K562 (cell line): ENCODE results near the gene MAP3K20. TPM values are rescaled to one million over a fixed set of nuclear protein-coding genes. Genes with fewer than 3 reads are reported as not detected.
A peak's percentile ranks its signal among the peaks of the same experiment; 100 is the strongest.
"Not testable (repeated sequence)": the region's sequence is repeated elsewhere in the genome, so short reads cannot be mapped to it uniquely, and the experiment has no call there.

Source experiments
- ATAC-seq: fragments of 200-7000 bp; cut with Tn5 transposase; 3 replicates; pipeline ENCODE4 v1.9.1; 2020; ENCODE audit warnings: moderate library complexity
- BruUV-seq: library from RNA; stranded (reverse); fragments of 400-500 nt; replicated peaks from 2 replicates; lab custom pipeline; 2021; lab: Mats Ljungman, UMichigan
- CTCF ChIA-PET: fragments of 300-600 bp; formaldehyde crosslinking; extraction: SDS; loops from one replicate; lab custom pipeline; 2021; ENCODE audit warnings: low intra/inter-chr PET ratio; lab: Yijun Ruan, JAX
- POLR2A ChIA-PET: fragments of 300-600, 350-650 bp; sonication (Branson Sonifier 250); formaldehyde crosslinking; extraction: SDS; loops from one replicate; lab custom pipeline; 2021; ENCODE audit warnings: antibody characterized with exemption, inconsistent platforms; lab: Yijun Ruan, JAX
- DNase-seq, 4 experiments: peaks; one replicate each; pipeline versions ENCODE4 v3.0.0 to v3.0.0-alpha.2; 2011 to 2018; ENCODE audit warnings: low spot score in 3 of 4, mixed read lengths in 3 of 4; ENCODE audit errors: extremely low read depth in 1 of 4
- FAIRE-seq: peaks from 2 replicates; lab custom pipeline; 2011; peaks lifted over from hg19 to GRCh38; lab: Jason Lieb, UNC
- H2AFZ ChIP-seq: 2 replicates; pipeline ENCODE4 v1.6.0; 2011; ENCODE audit warnings: low read depth, low read length, control low read depth, inconsistent platforms
- H3K27ac ChIP-seq: fragments of 200-600 bp; 3 replicates; pipeline ENCODE4 v1.8.0; 2011; ENCODE audit warnings: low read depth, mild to moderate bottlenecking, control low read depth, inconsistent platforms, low read length, moderate library complexity, mixed read lengths; ENCODE audit errors: extremely low read depth
- H3K27me3 ChIP-seq, 2 experiments: fragments of 300-600 bp in 1 of 2; 2 replicates in 1 of 2; 3 replicates in 1 of 2; pipeline versions ENCODE4 v1.6.0 to v1.8.0; 2011; ENCODE audit warnings: inconsistent platforms in 2 of 2, low read length in 2 of 2, mild to moderate bottlenecking in 1 of 2, mixed read lengths in 1 of 2, moderate library complexity in 1 of 2; ENCODE audit not compliant: control insufficient read depth in 2 of 2, insufficient read depth in 2 of 2
- H3K36me3 ChIP-seq: fragments of 300-600 bp; 3 replicates; pipeline ENCODE4 v1.8.0; 2011; ENCODE audit warnings: mild to moderate bottlenecking, low read length, inconsistent platforms; ENCODE audit not compliant: control insufficient read depth, insufficient read depth
- H3K4me1 ChIP-seq, 2 experiments: fragments of 200-600 bp in 1 of 2; replicated peaks in 1 of 2; 2 replicates in 1 of 2; 3 replicates in 1 of 2; pipeline versions ENCODE4 v1.5.1 to v1.8.0; 2011; ENCODE audit warnings: inconsistent platforms in 2 of 2, low read length in 2 of 2, mild to moderate bottlenecking in 1 of 2, mixed read lengths in 1 of 2, moderate library complexity in 1 of 2; ENCODE audit not compliant: control insufficient read depth in 2 of 2, insufficient read depth in 2 of 2
- H3K4me2 ChIP-seq: 2 replicates; pipeline ENCODE4 v1.6.1; 2011; ENCODE audit warnings: low read length, control low read depth, inconsistent platforms, mixed read lengths; ENCODE audit not compliant: insufficient read depth
- H3K4me3 ChIP-seq: fragments of 200-600 bp; sonication (generic), shearing (Covaris generic); 2 replicates; pipeline ENCODE4 v1.5.1; 2016; ENCODE audit warnings: control low read depth, inconsistent platforms
- H3K79me2 ChIP-seq: fragments of 200-600 bp; 3 replicates; pipeline ENCODE4 v1.8.0; 2011; ENCODE audit warnings: low read length, inconsistent platforms; ENCODE audit not compliant: control insufficient read depth, insufficient read depth
- H3K9ac ChIP-seq, 2 experiments: 2 replicates each; pipeline versions ENCODE4 v1.6.0 to v1.6.1; 2011; ENCODE audit warnings: low read depth in 2 of 2, low read length in 2 of 2, control low read depth in 1 of 2, inconsistent platforms in 1 of 2, mild to moderate bottlenecking in 1 of 2, mixed read lengths in 1 of 2; ENCODE audit not compliant: insufficient read depth in 1 of 2
- H3K9me1 ChIP-seq: one replicate; pipeline ENCODE4 v1.6.0; 2011; ENCODE audit warnings: inconsistent platforms, mild to moderate bottlenecking, low read length, moderate library complexity; ENCODE audit not compliant: control insufficient read depth, insufficient read depth
- H3K9me3 ChIP-seq: replicated peaks from 2 replicates; pipeline ENCODE4 v1.5.1; 2011; ENCODE audit warnings: low read depth, low read length, inconsistent platforms; ENCODE audit not compliant: control insufficient read depth, insufficient read depth
- H4K20me1 ChIP-seq: replicated peaks from 2 replicates; pipeline ENCODE4 v1.6.1; 2011; ENCODE audit warnings: low read length, inconsistent platforms, mixed read lengths; ENCODE audit not compliant: control insufficient read depth, insufficient read depth
- DPF2 ChIP-seq: fragments of 450-650 bp; IDR thresholded peaks from 2 replicates; pipeline ENCODE4 v1.6.1; 2016
- WGBS: fragments of 100-300 bp; shearing (Covaris generic); methylation state at CpG from one replicate; pipeline ENCODE4 v1.1.6; 2016; ENCODE audit warnings: low coverage, mixed read lengths; ENCODE audit not compliant: insufficient coverage; ENCODE audit errors: missing lambda C conversion rate; 5-methylcytosine and 5-hydroxymethylcytosine counted together
- in situ Hi-C: fragments of 300-500 bp; cut with MboI; formaldehyde crosslinking; loops from 4 replicates; pipeline ENCODE4 v1.15.0; 2018; ENCODE audit warnings: inconsistent platforms, mixed read lengths
- intact Hi-C: fragments of 100-400 bp; cut with micrococcal nuclease; formaldehyde crosslinking; loops from 2 replicates; pipeline ENCODE4 v1.14.2; 2022
- polyA plus RNA-seq, 8 experiments: library from polyadenylated mRNA; depleted of rRNA in 4 of 8; stranded (reverse) in 5 of 8; unstranded in 3 of 8; fragments of >200 nt; fragmentation: Nextera tagmentation in 2 of 8; fragmentation: Illumina TruSeq in 1 of 8; extraction: Ambion mirVana in 2 of 8; extraction: Trizol in 1 of 8; gene quantifications; 2 replicates each; pipeline versions ENCODE4 v1.2.1 to v1.2.3, GENCODE V29; 2011 to 2014; ENCODE audit warnings: inconsistent platforms in 1 of 8, missing spikeins in 1 of 8
- total RNA-seq, 7 experiments: library from RNA; depleted of rRNA in 6 of 7; stranded (reverse); fragments of >200 nt in 6 of 7; fragmentation: Illumina TruSeq in 2 of 7; extraction: Trizol in 2 of 7; gene quantifications; 2 replicates each; pipeline versions ENCODE4 v1.2.1 to v1.2.3, GENCODE V29; 2011 to 2021; ENCODE audit warnings: low replicate concordance in 1 of 7
- TF ChIP-seq, protein P1 (sequence below): fragments of 250-450 bp; sonication (Bioruptor Pico); IDR thresholded peaks from 2 replicates; pipeline ENCODE4 v1.6.1; 2021; ENCODE audit warnings: mild to moderate bottlenecking
- TF ChIP-seq, protein P2 (sequence below): fragments of 450-650 bp; formaldehyde crosslinking; IDR thresholded peaks from 2 replicates; pipeline ENCODE4 v1.4.0; 2022; ENCODE audit warnings: missing genetic modification characterization

MAP3K20 gene
- total and polyA plus RNA-seq, 9 of the 15 experiments (the other 6 are each of a cell fraction or from before 2014, with no cell fraction given): 9.8 to 34.2 (median 27.3) TPM

DNA sequence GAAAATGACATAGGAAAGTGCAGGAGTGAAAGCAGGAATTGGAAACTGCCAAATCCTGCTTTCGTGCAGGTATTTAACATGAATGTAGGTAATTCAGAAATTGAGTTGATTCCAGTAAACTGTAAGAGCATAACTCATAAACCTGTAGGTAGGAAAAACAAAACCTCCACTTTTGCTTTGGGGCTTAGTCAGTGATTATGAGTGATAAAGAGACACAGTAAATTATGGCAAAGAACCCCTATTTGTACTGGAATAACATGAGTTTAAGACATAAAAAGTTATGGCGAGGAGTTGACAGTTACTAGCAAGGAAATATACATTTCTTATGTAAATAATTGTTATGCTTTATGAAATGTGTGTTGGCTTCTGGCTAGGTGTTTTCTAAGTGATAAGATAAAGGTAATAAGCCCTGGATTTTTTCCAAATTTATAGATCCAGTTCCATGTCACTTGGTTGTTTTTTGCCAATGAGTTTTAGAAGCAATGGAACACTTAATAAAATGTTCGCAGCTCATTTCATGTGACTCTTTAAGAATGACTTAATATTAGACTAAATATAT, 17.3 kb downstream of the MAP3K20 start:
- Histone ChIP-seq H3K9ac (peak overlapping the region in 1 of 2 experiments; percentile 9; a peak in 1 of 4 replicates), H3K27me3 (no peaks in the 10 kb centered on the region), H3K27ac (peak overlapping the region; percentile 31; the same call in 2 of the 3 replicates), H3K4me2 (no peak overlapping the region), H3K4me1 (peaks cover 10 to 28% of the 10 kb centered on the region in 2 experiments; a peak in 4 of 5 replicates), H3K9me3 (no peaks in the 10 kb centered on the region), H3K4me3 (no peak overlapping the region), H3K36me3 (peaks cover 51% of the 10 kb centered on the region), H4K20me1 (no peaks in the 10 kb centered on the region), H3K9me1 (no peaks in the 10 kb centered on the region), H3K79me2 (peaks cover 60% of the 10 kb centered on the region), H2AFZ (no peak overlapping the region)
- DNase-seq (no peak), ATAC-seq (no peak), FAIRE-seq (no peak)
- 68% methylated on average over 3 of the region's 3 CpGs for WGBS
- ChIA-PET CTCF (no interaction called here), POLR2A (interaction anchor here (1.2 to 4.9 kb wide), 2 partner anchors 14 to 26 kb away, joined by 3 to 51 read pairs; no protein-coding TSS in a partner anchor)
- intact Hi-C loops (no loop called here), in situ Hi-C loops (no loop called here)
- TF ChIP-seq, protein P1, sequence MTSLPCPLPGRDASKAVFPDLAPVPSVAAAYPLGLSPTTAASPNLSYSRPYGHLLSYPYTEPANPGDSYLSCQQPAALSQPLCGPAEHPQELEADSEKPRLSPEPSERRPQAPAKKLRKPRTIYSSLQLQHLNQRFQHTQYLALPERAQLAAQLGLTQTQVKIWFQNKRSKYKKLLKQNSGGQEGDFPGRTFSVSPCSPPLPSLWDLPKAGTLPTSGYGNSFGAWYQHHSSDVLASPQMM: no peak
- peak; percentile 38; the same call in 1 of the 2 replicates for TF ChIP-seq DPF2
- TF ChIP-seq, protein P2, sequence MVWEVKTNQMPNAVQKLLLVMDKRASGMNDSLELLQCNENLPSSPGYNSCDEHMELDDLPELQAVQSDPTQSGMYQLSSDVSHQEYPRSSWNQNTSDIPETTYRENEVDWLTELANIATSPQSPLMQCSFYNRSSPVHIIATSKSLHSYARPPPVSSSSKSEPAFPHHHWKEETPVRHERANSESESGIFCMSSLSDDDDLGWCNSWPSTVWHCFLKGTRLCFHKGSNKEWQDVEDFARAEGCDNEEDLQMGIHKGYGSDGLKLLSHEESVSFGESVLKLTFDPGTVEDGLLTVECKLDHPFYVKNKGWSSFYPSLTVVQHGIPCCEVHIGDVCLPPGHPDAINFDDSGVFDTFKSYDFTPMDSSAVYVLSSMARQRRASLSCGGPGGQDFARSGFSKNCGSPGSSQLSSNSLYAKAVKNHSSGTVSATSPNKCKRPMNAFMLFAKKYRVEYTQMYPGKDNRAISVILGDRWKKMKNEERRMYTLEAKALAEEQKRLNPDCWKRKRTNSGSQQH (CRISPR knock-in tag): no peak
- no TSS peak for BruUV-seq

DNA sequence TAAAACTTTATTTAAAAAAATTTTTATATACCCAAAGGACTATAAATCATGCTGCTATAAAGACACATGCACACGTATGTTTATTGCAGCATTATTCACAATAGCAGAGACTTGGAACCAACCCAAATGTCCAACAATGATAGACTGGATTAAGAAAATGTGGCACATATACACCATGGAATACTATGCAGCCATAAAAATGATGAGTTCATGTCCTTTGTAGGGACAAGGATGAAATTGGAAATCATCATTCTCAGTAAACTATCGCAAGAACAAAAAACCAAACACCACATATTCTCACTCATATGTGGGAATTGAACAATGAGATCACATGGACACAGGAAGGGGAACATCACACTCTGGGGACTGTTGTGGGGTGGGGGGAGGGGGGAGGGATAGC, 18.0 kb downstream of the MAP3K20 start:
- H3K27ac ChIP-seq, H3K27me3 ChIP-seq, FAIRE-seq, H3K9ac ChIP-seq, POLR2A ChIA-PET, ATAC-seq, H3K4me3 ChIP-seq, H3K9me1 ChIP-seq, H3K4me2 ChIP-seq, intact Hi-C loops, H3K9me3 ChIP-seq, in situ Hi-C loops, H2AFZ ChIP-seq, DNase-seq, H4K20me1 ChIP-seq: not testable (repeated sequence)
- Histone ChIP-seq H3K79me2 (peaks cover 53% of the 10 kb centered on the region), H3K4me1 (peaks cover 10 to 28% of the 10 kb centered on the region in 2 experiments; a peak in 4 of 5 replicates), H3K36me3 (peaks cover 51% of the 10 kb centered on the region)
- 93% methylated on average over 2 of the region's 2 CpGs for WGBS
- TSS peak; percentile 19 for BruUV-seq
- CTCF ChIA-PET: interaction anchor here (0.6 kb wide), 1 partner anchor 66 kb away, joined by 3 read pairs; no protein-coding TSS in a partner anchor
